GM11168 (cell line): ENCODE data around the gene KIAA0753.

Source experiments
- in situ Hi-C: fragments of 300-500 bp; cut with MboI; formaldehyde crosslinking; loops from one replicate; pipeline ENCODE4 v1.12.0; 2022; ENCODE audit warnings: low sequenced_read_pairs; ENCODE audit not compliant: unreplicated experiment

Gene KIAA0753

GRCh38 chr17:6534846-6535514, 105.5 kb downstream of the KIAA0753 start:
- in situ Hi-C loops = no loop called here

GRCh38 chr17:6532441-6532885, 108.0 kb downstream of the KIAA0753 start:
- in situ Hi-C loops = no loop called here

GRCh38 chr17:6531575-6531974, 108.9 kb downstream of the KIAA0753 start:
- in situ Hi-C loops = no loop called here

GRCh38 chr17:6530324-6530920, 110.1 kb downstream of the KIAA0753 start:
- in situ Hi-C loops = no loop called here

GRCh38 chr17:6528557-6528956, 112.0 kb downstream of the KIAA0753 start:
- in situ Hi-C loops = no loop called here
